Colonic mucosa (tissue), 4 donors: ENCODE data around the gene LCLAT1. TPM values are rescaled to one million over a fixed set of nuclear protein-coding genes. Genes with fewer than 3 reads are reported as not detected.

Source experiments
- DNase-seq: peaks from one replicate; pipeline ENCODE4 v3.0.0-alpha.2; 2020
- H3K27ac ChIP-seq: fragments of 200-600 bp; one replicate; pipeline ENCODE4 v1.8.0; 2021
- H3K27me3 ChIP-seq: fragments of 200-600 bp; one replicate; pipeline ENCODE4 v1.8.0; 2021
- H3K36me3 ChIP-seq: fragments of 200-600 bp; one replicate; pipeline ENCODE4 v1.8.0; 2021
- H3K4me1 ChIP-seq: fragments of 200-600 bp; one replicate; pipeline ENCODE4 v1.8.0; 2021; ENCODE audit warnings: mild to moderate bottlenecking
- H3K4me3 ChIP-seq: fragments of 200-600 bp; one replicate; pipeline ENCODE4 v1.8.0; 2021
- H3K9ac ChIP-seq, 2 donors: one replicate each; pipeline ENCODE4 v1.7.0; 2013; ENCODE audit warnings: control low read depth in 2 of 2, low read depth in 2 of 2, low read length in 2 of 2
- H3K9me3 ChIP-seq: fragments of 200-600 bp; one replicate; pipeline ENCODE4 v1.8.0; 2021
- CTCF ChIP-seq: fragments of 200-600 bp; IDR thresholded peaks from one replicate; pipeline ENCODE4 v1.8.0; 2022; ENCODE audit warnings: antibody characterized with exemption, mild to moderate bottlenecking
- intact Hi-C: fragments of 100-400 bp; cut with DNase I; formaldehyde crosslinking; loops from one replicate; pipeline ENCODE4 v1.14.1; 2022
- total RNA-seq, 2 donors: library from RNA; stranded (reverse); fragmentation: NEBNext Ultra II Directional in 1 of 2; extraction: Animal tissue kit (Norgen Biotek cat#: 25700) in 1 of 2; gene quantifications; one replicate each; pipeline ENCODE4 v1.2.1, GENCODE V29; 2021
- donor health status: healthy.
- donor health status: DM: no; HTN: no; CAD: no.
- donor health status: DM: no; HTN: no; CAD: no.

LCLAT1 gene
- total RNA-seq, 2 donors from 2014 or later, result 20.0 to 25.5 TPM

GRCh38 chr2:30472326-30472725 lies 25.3 kb downstream of the LCLAT1 start:
- H3K4me3 ChIP-seq, result no peak overlapping the region
- no peaks in the 10 kb centered on the region for H3K9me3 ChIP-seq
- H3K36me3 ChIP-seq, result no peaks in the 10 kb centered on the region
- no peak for DNase-seq
- intact Hi-C loops, result no loop called here
- no peak for TF ChIP-seq CTCF
- H3K9ac ChIP-seq, result no peak overlapping the region
- no peak overlapping the region for H3K27ac ChIP-seq
- no peaks in the 10 kb centered on the region for H3K4me1 ChIP-seq
- no peaks in the 10 kb centered on the region for H3K27me3 ChIP-seq

DNA sequence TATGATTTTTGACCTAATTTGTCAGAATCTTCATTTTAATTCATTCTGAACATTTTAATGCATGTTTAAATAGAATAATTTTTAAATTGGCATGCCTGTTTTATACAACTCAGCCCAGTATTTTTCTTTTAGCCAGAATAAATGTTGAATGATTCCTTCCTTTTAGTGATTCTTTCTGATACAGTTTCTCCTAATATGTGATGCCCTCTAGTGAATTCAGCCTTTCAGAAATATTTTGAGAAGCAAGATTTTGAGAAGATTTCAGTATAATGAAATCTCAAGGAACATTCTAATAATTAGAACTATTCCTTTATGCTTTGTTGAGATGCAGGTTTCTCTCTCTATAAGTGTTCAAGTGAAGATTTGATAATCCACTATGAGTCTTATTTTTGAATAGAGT lies 28.5 kb downstream of the LCLAT1 start:
- Histone ChIP-seq H3K4me1 (no peaks in the 10 kb centered on the region), H3K9ac (no peak overlapping the region), H3K36me3 (no peaks in the 10 kb centered on the region), H3K27ac (no peak overlapping the region), H3K9me3 (no peaks in the 10 kb centered on the region), H3K27me3 (no peaks in the 10 kb centered on the region), H3K4me3 (no peak overlapping the region)
- no peak for TF ChIP-seq CTCF
- no peak for DNase-seq
- intact Hi-C loops, result no loop called here

DNA sequence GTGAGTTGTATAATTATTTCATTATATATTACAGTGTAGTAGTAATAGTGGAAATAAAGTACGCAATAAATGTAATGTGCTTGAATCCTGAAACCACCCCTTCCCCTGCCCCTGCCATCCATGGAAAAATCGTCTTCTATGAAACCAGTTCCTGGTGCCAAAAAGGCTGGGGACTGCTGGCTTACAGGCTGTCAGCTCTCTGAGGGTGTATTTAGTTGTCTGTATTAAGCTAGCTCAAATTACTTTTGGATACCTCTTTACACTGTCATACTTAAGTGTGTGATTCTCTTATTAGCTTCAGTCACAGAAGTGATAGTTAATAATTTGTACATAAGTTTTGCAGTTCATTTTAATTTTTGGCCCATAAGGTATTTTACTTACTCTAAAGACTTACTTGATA lies 29.6 kb downstream of the LCLAT1 start:
- Histone ChIP-seq H3K27ac (no peak overlapping the region), H3K4me3 (no peak overlapping the region), H3K36me3 (no peaks in the 10 kb centered on the region), H3K4me1 (no peaks in the 10 kb centered on the region), H3K9me3 (no peaks in the 10 kb centered on the region), H3K9ac (no peak overlapping the region), H3K27me3 (no peaks in the 10 kb centered on the region)
- no peak for DNase-seq
- no peak for TF ChIP-seq CTCF
- intact Hi-C loops, result no loop called here

GRCh38 chr2:30480703-30481322 lies 33.8 kb downstream of the LCLAT1 start:
- H3K4me3 ChIP-seq, result no peak overlapping the region
- H3K36me3 ChIP-seq, result no peaks in the 10 kb centered on the region
- peak overlapping the region; percentile 26 for H3K27ac ChIP-seq
- H3K27me3 ChIP-seq, result no peaks in the 10 kb centered on the region
- H3K9ac ChIP-seq, result peak overlapping the region in 1 of 2 donors; percentile 51
- intact Hi-C loops, result no loop called here
- no peaks in the 10 kb centered on the region for H3K4me1 ChIP-seq
- H3K9me3 ChIP-seq, result no peaks in the 10 kb centered on the region
- DNase-seq, result peak; percentile 22
- TF ChIP-seq CTCF, result no peak

- intact Hi-C loops, result no loop called here
- Histone ChIP-seq H3K4me1 (no peaks in the 10 kb centered on the region), H3K9ac (peak overlapping the region in 1 of 2 donors; percentile 51), H3K4me3 (no peak overlapping the region), H3K27ac (peak overlapping the region; percentile 26), H3K27me3 (no peaks in the 10 kb centered on the region), H3K9me3 (no peaks in the 10 kb centered on the region), H3K36me3 (no peaks in the 10 kb centered on the region)
- peak; percentile 50 for DNase-seq
- no peak for TF ChIP-seq CTCF
These were observed 34.3 kb downstream of the LCLAT1 start for GRCh38 chr2:30481323-30481800.
